ENCODE data around the gene DNAJC1.

GRCh38 chr10:21946946-21947345 lies 56.6 kb downstream of the DNAJC1 start:
- TF ChIP-seq CTCF (IDR thresholded peaks at IDR 0.05) (no peak), ETV6 (CRISPR knock-in tag; IDR thresholded peaks at IDR 0.05) (no peak), ZNF423 (CRISPR knock-in tag; IDR thresholded peaks at IDR 0.05) (no peak), ESRRA (CRISPR knock-in tag; IDR thresholded peaks at IDR 0.05; ENCODE audit: borderline replicate concordance) (no peak), USF1 (CRISPR knock-in tag; IDR thresholded peaks at IDR 0.05) (no peak), ZSCAN18 (CRISPR knock-in tag; IDR thresholded peaks at IDR 0.05) (no peak), TEAD4 (CRISPR knock-in tag; IDR thresholded peaks at IDR 0.05) (no peak), ATF2 (CRISPR knock-in tag; IDR thresholded peaks at IDR 0.05; ENCODE audit: borderline replicate concordance, low read depth) (no peak), E2F4 (CRISPR knock-in tag; IDR thresholded peaks at IDR 0.05; ENCODE audit: borderline replicate concordance, low read depth) (no peak)
- TF ChIP-seq, protein P1, sequence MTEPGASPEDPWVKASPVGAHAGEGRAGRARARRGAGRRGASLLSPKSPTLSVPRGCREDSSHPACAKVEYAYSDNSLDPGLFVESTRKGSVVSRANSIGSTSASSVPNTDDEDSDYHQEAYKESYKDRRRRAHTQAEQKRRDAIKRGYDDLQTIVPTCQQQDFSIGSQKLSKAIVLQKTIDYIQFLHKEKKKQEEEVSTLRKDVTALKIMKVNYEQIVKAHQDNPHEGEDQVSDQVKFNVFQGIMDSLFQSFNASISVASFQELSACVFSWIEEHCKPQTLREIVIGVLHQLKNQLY (CRISPR knock-in tag; IDR thresholded peaks at IDR 0.05), result no peak

Data from WTC11 (cell line).